Measurements from ENCODE around the gene SEMA5B.

GRCh38 chr3:123060054-123060453 lies 32.5 kb upstream of the SEMA5B start:
- TF ChIP-seq TCFL5 (CRISPR knock-in tag; conservative IDR thresholded peaks at IDR 0.05), result no peak
- TF ChIP-seq ADNP (tag; IDR thresholded peaks at IDR 0.05), result no peak
- TF ChIP-seq KLF10 (CRISPR knock-in tag; IDR thresholded peaks at IDR 0.05), result no peak
- TF ChIP-seq MTA3 (IDR thresholded peaks at IDR 0.05; ENCODE audit: borderline replicate concordance), result no peak
- no peak for TF ChIP-seq XRCC4 (IDR thresholded peaks at IDR 0.05; ENCODE audit: extremely low read depth, insufficient read depth, insufficient read length)
- no peak for TF ChIP-seq USF2 (CRISPR knock-in tag; IDR thresholded peaks at IDR 0.05)
- no peak for TF ChIP-seq RFX5 (IDR thresholded peaks at IDR 0.05; ENCODE audit: low read depth, low read length)
- no peak for TF ChIP-seq CTCF (IDR thresholded peaks at IDR 0.05 in 2 of 3, conservative IDR thresholded peaks at IDR 0.05 in 1 of 3; ENCODE audit: insufficient read depth in 2 of 3, low read depth in 1 of 3, low read length in 3 of 3)
- TF ChIP-seq ZBTB40 (IDR thresholded peaks at IDR 0.05), result no peak
- no peak for TF ChIP-seq ZBTB40 (CRISPR knock-in tag; IDR thresholded peaks at IDR 0.05)
- no peak for TF ChIP-seq TAF1 (IDR thresholded peaks at IDR 0.05; ENCODE audit: control insufficient read depth, extremely low read depth, insufficient read depth, low read length, severe bottlenecking)
- TF ChIP-seq ZNF79 (CRISPR knock-in tag; IDR thresholded peaks at IDR 0.05; ENCODE audit: low read depth), result no peak
- TF ChIP-seq ZNF609 (CRISPR knock-in tag; IDR thresholded peaks at IDR 0.05; ENCODE audit: borderline replicate concordance), result no peak
- no peak for TF ChIP-seq PKNOX1 (IDR thresholded peaks at IDR 0.05)
- TF ChIP-seq RAD21 (CRISPR knock-in tag; conservative IDR thresholded peaks at IDR 0.05 in 1 of 2, IDR thresholded peaks at IDR 0.05 in 1 of 2), result no peak

Measured in K562 (cell line).